A549 (cell line): Measurements from ENCODE around the gene CLEC4F. TPM values are rescaled to one million over a fixed set of nuclear protein-coding genes. Genes with fewer than 3 reads are reported as not detected.

Experiments used
- ATAC-seq, 2 experiments: fragments of 200-7000 bp in 1 of 2; fragments of >200 bp in 1 of 2; cut with Nextera tagmentation in 1 of 2; cut with Tn5 transposase in 1 of 2; 3 replicates each; pipeline versions ENCODE4 v1.8.0 to v1.9.1; 2018 to 2020; ENCODE audit warnings: mild to moderate bottlenecking in 1 of 2, moderate library complexity in 1 of 2
- CTCF ChIA-PET: fragments of 300-600 bp; sonication (Branson Sonifier 250); formaldehyde crosslinking; extraction: SDS; loops from one replicate; lab custom pipeline; 2021; ENCODE audit warnings: antibody characterized with exemption, inconsistent platforms; lab: Yijun Ruan, JAX
- POLR2A ChIA-PET: fragments of 350-600 bp; formaldehyde crosslinking; extraction: SDS; loops from one replicate; lab custom pipeline; 2021; ENCODE audit warnings: antibody characterized with exemption, inconsistent platforms; lab: Yijun Ruan, JAX
- DNase-seq, 2 experiments: peaks; one replicate each; pipeline versions ENCODE4 v3.0.0 to v3.0.0-alpha.2; 2011 to 2016; ENCODE audit warnings: low read depth in 1 of 2, low spot score in 1 of 2
- FAIRE-seq: peaks from 2 replicates; lab custom pipeline; 2011; peaks lifted over from hg19 to GRCh38; lab: Jason Lieb, UNC
- H3K27ac ChIP-seq, 2 experiments: fragments of >200 bp; sonication (Bioruptor Twin); formaldehyde crosslinking; 3 replicates each; pipeline ENCODE4 v1.5.1; 2016 to 2017
- H3K4me1 ChIP-seq: fragments of >200 bp; sonication (Bioruptor Twin); formaldehyde crosslinking; 3 replicates; pipeline ENCODE4 v1.6.1; 2016
- H3K4me2 ChIP-seq: fragments of >200 bp; sonication (Bioruptor Twin); formaldehyde crosslinking; 3 replicates; pipeline ENCODE4 v1.6.1; 2016
- H3K4me3 ChIP-seq: fragments of >200 bp; sonication (Bioruptor Twin); formaldehyde crosslinking; 3 replicates; pipeline ENCODE4 v1.5.1; 2016
- H3K9me3 ChIP-seq: fragments of >200 bp; sonication (Bioruptor Twin); formaldehyde crosslinking; 3 replicates; pipeline ENCODE4 v1.6.1; 2016
- CBX8 ChIP-seq: fragments of 200-600 bp; sonication (generic); IDR thresholded peaks from 2 replicates; pipeline ENCODE4 v1.6.1; 2016
- CEBPB ChIP-seq, 2 experiments: fragments of >200 bp in 1 of 2; sonication (Bioruptor Twin) in 1 of 2; formaldehyde crosslinking in 1 of 2; IDR thresholded peaks; 2 replicates each; pipeline ENCODE4 v1.6.1; 2012 to 2016
- E2F6 ChIP-seq: IDR thresholded peaks from 2 replicates; pipeline ENCODE4 v1.6.1; 2012; ENCODE audit warnings: low read depth, borderline replicate concordance
- EHF ChIP-seq: fragments of 250-450 bp; sonication (Bioruptor Pico); IDR thresholded peaks from 2 replicates; pipeline ENCODE4 v1.5.0; 2020; ENCODE audit warnings: mild to moderate bottlenecking
- ELK1 ChIP-seq: fragments of 150-350 bp; IDR thresholded peaks from 2 replicates; pipeline ENCODE4 v1.6.1; 2014; ENCODE audit warnings: low read depth, mild to moderate bottlenecking, low read length
- HES2 ChIP-seq: fragments of >200 bp; sonication (Bioruptor Twin); formaldehyde crosslinking; IDR thresholded peaks from 2 replicates; pipeline ENCODE4 v1.6.1; 2016
- HEYL ChIP-seq: fragments of 250-450 bp; sonication (Bioruptor Pico); IDR thresholded peaks from 2 replicates; pipeline ENCODE4 v1.8.0; 2021; ENCODE audit warnings: mild to moderate bottlenecking, moderate library complexity
- HMGXB4 ChIP-seq: fragments of 250-450 bp; sonication (Bioruptor Pico); IDR thresholded peaks from 2 replicates; pipeline ENCODE4 v1.5.0; 2021; ENCODE audit warnings: mild to moderate bottlenecking, moderate library complexity, borderline replicate concordance
- HOXB5 ChIP-seq: fragments of 250-450 bp; sonication (Bioruptor Pico); IDR thresholded peaks from 2 replicates; pipeline ENCODE4 v1.5.0; 2020; ENCODE audit warnings: mild to moderate bottlenecking, moderate library complexity
- MAFK ChIP-seq: fragments of 450-650 bp; IDR thresholded peaks from 2 replicates; pipeline ENCODE4 v1.6.1; 2014; ENCODE audit not compliant: partially characterized antibody
- MAX ChIP-seq: IDR thresholded peaks from 2 replicates; pipeline ENCODE4 v1.6.1; 2012
- MYC ChIP-seq: IDR thresholded peaks from 2 replicates; pipeline ENCODE4 v1.6.1; 2012; ENCODE audit warnings: mild to moderate bottlenecking, inconsistent platforms, low read length, improper control_type of control experiment, borderline replicate concordance
- NFE2L2 ChIP-seq: fragments of 150-350 bp; conservative IDR thresholded peaks from 2 replicates; pipeline ENCODE4 v1.6.1; 2014; ENCODE audit warnings: low read length
- NR3C1 ChIP-seq: fragments of >200 bp; sonication (Bioruptor Twin); formaldehyde crosslinking; IDR thresholded peaks from 3 replicates; pipeline ENCODE4 v1.6.1; 2017
- POLR2A ChIP-seq: IDR thresholded peaks from 2 replicates; pipeline ENCODE4 v1.6.1; 2012; ENCODE audit warnings: mild to moderate bottlenecking, low read length
- RAD21 ChIP-seq, 2 experiments: fragments of >200 bp in 1 of 2; sonication (Bioruptor Twin) in 1 of 2; formaldehyde crosslinking in 1 of 2; IDR thresholded peaks in 1 of 2; conservative IDR thresholded peaks in 1 of 2; 2 replicates in 1 of 2; 3 replicates in 1 of 2; pipeline ENCODE4 v1.6.1; 2012 to 2018; ENCODE audit warnings: inconsistent platforms in 1 of 2
- RARB ChIP-seq: fragments of 250-450 bp; sonication (Bioruptor Pico); IDR thresholded peaks from 2 replicates; pipeline ENCODE4 v1.8.0; 2021; ENCODE audit warnings: mild to moderate bottlenecking, moderate library complexity
- RNF2 ChIP-seq: fragments of 200-600 bp; sonication (generic); IDR thresholded peaks from 2 replicates; pipeline ENCODE4 v1.6.1; 2016; ENCODE audit warnings: low read depth, mild to moderate bottlenecking, antibody characterized with exemption, moderate library complexity, borderline replicate concordance
- SREBF2 ChIP-seq: fragments of 450-650 bp; IDR thresholded peaks from 2 replicates; pipeline ENCODE4 v1.6.1; 2014; ENCODE audit warnings: mild to moderate bottlenecking, moderate library complexity
- TFCP2L1 ChIP-seq: fragments of 250-450 bp; sonication (Bioruptor Pico); IDR thresholded peaks from 2 replicates; pipeline ENCODE4 v1.5.0; 2021; ENCODE audit warnings: mild to moderate bottlenecking
- TP53 ChIP-seq: fragments of 250-450 bp; sonication (Bioruptor Pico); IDR thresholded peaks from 2 replicates; pipeline ENCODE4 v1.5.0; 2021; ENCODE audit warnings: mild to moderate bottlenecking, moderate library complexity
- ZSCAN20 ChIP-seq: fragments of 250-450 bp; sonication (Bioruptor Pico); IDR thresholded peaks from 2 replicates; pipeline ENCODE4 v1.8.0; 2022; ENCODE audit warnings: mild to moderate bottlenecking, moderate library complexity
- WGBS: methylation state at CpG from one replicate; pipeline ENCODE4 v1.1.6; 2017; ENCODE audit errors: missing lambda C conversion rate; 5-methylcytosine and 5-hydroxymethylcytosine counted together
- polyA plus RNA-seq, 4 experiments: library from polyadenylated mRNA; depleted of rRNA in 3 of 4; stranded (reverse); fragments of >200 nt; fragmentation: RNase III in 1 of 4; extraction: RNeasy Plus Mini Kit Qiagen cat#74134 plus additional on column Dnase treatment in 1 of 4; gene quantifications; 2 replicates in 3 of 4; 3 replicates in 1 of 4; pipeline ENCODE4 v1.2.3, GENCODE V29; 2011 to 2017

CLEC4F gene
- polyA plus RNA-seq, 2 of the 4 experiments (the other 2 are of a cell fraction): not detected

- CTCF ChIA-PET: interaction anchor here (1.3 to 4.0 kb wide), 6 partner anchors 17 to 141 kb away, joined by 3 to 21 read pairs (median 6); partner anchors contain the start of genes ADD2 and FIGLA
- ATAC-seq: no peak
- H3K9me3 ChIP-seq: no peaks in the 10 kb centered on the region
- no peak for FAIRE-seq
- POLR2A ChIA-PET: interaction anchor here (0.9 kb wide), 1 partner anchor 14 kb away, joined by 3 read pairs; no protein-coding TSS in a partner anchor
- TF ChIP-seq MAFK: no peak
- no peak for TF ChIP-seq MAX
- 0 out of 2 replicates have a peak, but pooled peaks have one; percentile 10 for TF ChIP-seq CBX8
- no peak for DNase-seq
- H3K4me1 ChIP-seq: no peaks in the 10 kb centered on the region
- H3K27ac ChIP-seq: no peak overlapping the region
- no peak overlapping the region for H3K4me2 ChIP-seq
- WGBS: 63% methylated on average over 6 of the region's 6 CpGs
- H3K4me3 ChIP-seq: no peak overlapping the region
These were observed 13.1 kb downstream of the CLEC4F start for GRCh38 chr2:70807102-70807827.

GRCh38 chr2:70806620-70807019 is 13.8 kb downstream of the CLEC4F start:
- H3K4me3 ChIP-seq: no peak overlapping the region
- ATAC-seq (no peak), FAIRE-seq (no peak), DNase-seq (no peak)
- CTCF ChIA-PET: interaction anchor here (0.7 to 4.0 kb wide), 8 partner anchors 17 to 515 kb away, joined by 3 to 21 read pairs (median 4); partner anchors contain the start of genes ADD2 and FIGLA
- H3K4me1 ChIP-seq: no peaks in the 10 kb centered on the region
- POLR2A ChIA-PET: interaction anchor here (0.9 kb wide), 1 partner anchor 13 kb away, joined by 3 read pairs; no protein-coding TSS in a partner anchor
- WGBS: 33% methylated on average over 6 of the region's 6 CpGs
- TF ChIP-seq RNF2 (0 out of 2 replicates have a peak, but pooled peaks have one; percentile 82), ZSCAN20 (no peak), CBX8 (peak; percentile 54; the same call in 1 of the 2 replicates)
- H3K4me2 ChIP-seq: no peak overlapping the region
- no peaks in the 10 kb centered on the region for H3K9me3 ChIP-seq
- H3K27ac ChIP-seq: no peak overlapping the region

GRCh38 chr2:70806013-70806412 is 14.4 kb downstream of the CLEC4F start:
- H3K4me3 ChIP-seq: no peak overlapping the region
- ChIA-PET POLR2A (no interaction called here), CTCF (interaction anchor here (0.7 to 4.0 kb wide), 9 partner anchors 13 to 515 kb away, joined by 3 to 21 read pairs (median 3); partner anchors contain the start of genes ADD2 and FIGLA)
- H3K27ac ChIP-seq: no peak overlapping the region
- no peaks in the 10 kb centered on the region for H3K9me3 ChIP-seq
- TF ChIP-seq HEYL (CRISPR knock-in tag) (no peak), TFCP2L1 (CRISPR knock-in tag) (no peak), RAD21 (conservative IDR thresholded peaks at IDR 0.05 in 1 of 2, IDR thresholded peaks at IDR 0.05 in 1 of 2) (no peak), POLR2A (no peak), E2F6 (no peak), NR3C1 (no peak), SREBF2 (no peak), MYC (no peak), RNF2 (no peak), HOXB5 (CRISPR knock-in tag) (no peak), TP53 (CRISPR knock-in tag) (no peak), MAX (no peak), RARB (CRISPR knock-in tag) (no peak)
- 17% methylated on average over 5 of the region's 5 CpGs for WGBS
- FAIRE-seq: no peak
- H3K4me2 ChIP-seq: no peak overlapping the region
- DNase-seq: no peak
- no peak for ATAC-seq
- H3K4me1 ChIP-seq: no peaks in the 10 kb centered on the region

GRCh38 chr2:70801607-70802263 is 18.7 kb downstream of the CLEC4F start:
- FAIRE-seq (no peak), ATAC-seq (peak in 1 of 2 experiments; percentile 34; a peak in 2 of 6 replicates), DNase-seq (no peak)
- ChIA-PET POLR2A (no interaction called here), CTCF (interaction anchor here (1.5 to 2.6 kb wide), 4 partner anchors 8 to 33 kb away, joined by 5 to 20 read pairs (median 6); partner anchors contain the start of genes ADD2 and FIGLA)
- WGBS: 46% methylated on average over 10 of the region's 10 CpGs
- Histone ChIP-seq H3K4me1 (no peaks in the 10 kb centered on the region), H3K9me3 (peaks cover 20% of the 10 kb centered on the region), H3K4me3 (no peak overlapping the region), H3K27ac (no peak overlapping the region), H3K4me2 (no peak overlapping the region)
- TF ChIP-seq HES2: no peak
- TF ChIP-seq EHF (CRISPR knock-in tag): no peak
- no peak for TF ChIP-seq CBX8
- no peak for TF ChIP-seq RAD21 (conservative IDR thresholded peaks at IDR 0.05 in 1 of 2, IDR thresholded peaks at IDR 0.05 in 1 of 2)
- no peak for TF ChIP-seq CEBPB (IDR thresholded peaks at IDR 0.05)
- no peak for TF ChIP-seq RARB (CRISPR knock-in tag)
- no peak for TF ChIP-seq NFE2L2
- no peak for TF ChIP-seq ELK1
- TF ChIP-seq HMGXB4 (CRISPR knock-in tag): no peak
- TF ChIP-seq ZSCAN20: no peak
